VCaP (cell line): ENCODE data around the gene SORCS3.

Source experiments
- H3K27ac ChIP-seq: fragments of 450-650 bp; 2 replicates; pipeline ENCODE4 v1.5.1; 2017
- TF ChIP-seq, protein P1 (sequence below): fragments of 450-650 bp; conservative IDR thresholded peaks from 2 replicates; pipeline ENCODE4 v1.5.1; 2017; ENCODE audit warnings: mild to moderate bottlenecking, moderate library complexity

The SORCS3 gene

DNA sequence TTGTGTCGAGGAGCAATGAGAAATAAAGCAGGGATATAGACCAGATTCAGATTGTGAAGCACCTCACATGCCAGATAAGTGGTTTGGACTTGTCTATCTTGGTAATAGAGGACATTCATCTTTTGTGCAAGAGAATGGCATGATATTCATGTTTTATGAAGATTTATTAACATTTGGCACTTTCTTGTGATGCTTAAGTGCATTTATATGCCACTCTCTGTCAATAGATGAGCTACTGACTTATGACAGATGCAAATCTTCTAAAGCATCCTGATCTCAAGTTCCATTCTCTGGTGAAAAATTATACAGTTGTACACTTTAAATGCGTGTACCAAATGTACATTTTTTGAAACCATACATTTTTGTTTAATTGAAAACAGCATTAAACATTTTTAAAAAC is 415.3 kb downstream of the SORCS3 start:
- TF ChIP-seq, protein P1, sequence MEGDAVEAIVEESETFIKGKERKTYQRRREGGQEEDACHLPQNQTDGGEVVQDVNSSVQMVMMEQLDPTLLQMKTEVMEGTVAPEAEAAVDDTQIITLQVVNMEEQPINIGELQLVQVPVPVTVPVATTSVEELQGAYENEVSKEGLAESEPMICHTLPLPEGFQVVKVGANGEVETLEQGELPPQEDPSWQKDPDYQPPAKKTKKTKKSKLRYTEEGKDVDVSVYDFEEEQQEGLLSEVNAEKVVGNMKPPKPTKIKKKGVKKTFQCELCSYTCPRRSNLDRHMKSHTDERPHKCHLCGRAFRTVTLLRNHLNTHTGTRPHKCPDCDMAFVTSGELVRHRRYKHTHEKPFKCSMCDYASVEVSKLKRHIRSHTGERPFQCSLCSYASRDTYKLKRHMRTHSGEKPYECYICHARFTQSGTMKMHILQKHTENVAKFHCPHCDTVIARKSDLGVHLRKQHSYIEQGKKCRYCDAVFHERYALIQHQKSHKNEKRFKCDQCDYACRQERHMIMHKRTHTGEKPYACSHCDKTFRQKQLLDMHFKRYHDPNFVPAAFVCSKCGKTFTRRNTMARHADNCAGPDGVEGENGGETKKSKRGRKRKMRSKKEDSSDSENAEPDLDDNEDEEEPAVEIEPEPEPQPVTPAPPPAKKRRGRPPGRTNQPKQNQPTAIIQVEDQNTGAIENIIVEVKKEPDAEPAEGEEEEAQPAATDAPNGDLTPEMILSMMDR = no peak
- no peak overlapping the region for H3K27ac ChIP-seq

DNA sequence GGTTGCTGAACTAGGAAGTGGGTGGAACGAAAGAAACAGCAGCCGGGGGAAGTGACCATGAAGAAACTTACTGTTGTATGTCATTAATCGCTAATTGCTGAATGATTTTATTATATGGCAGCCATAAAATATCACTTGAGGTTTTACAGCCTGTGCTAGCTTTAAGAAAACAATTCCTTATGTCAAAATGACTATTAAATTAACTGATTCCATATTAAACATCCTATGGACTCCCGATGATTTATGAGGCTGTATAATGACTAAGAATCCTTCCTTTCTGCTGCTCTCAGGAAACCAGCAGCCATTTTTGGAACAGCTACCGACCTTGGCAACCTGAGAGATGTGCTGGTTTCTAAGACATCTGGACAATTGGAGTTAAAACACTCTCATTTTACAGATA is 421.9 kb downstream of the SORCS3 start:
- TF ChIP-seq, protein P1 = no peak
- no peak overlapping the region for H3K27ac ChIP-seq

DNA sequence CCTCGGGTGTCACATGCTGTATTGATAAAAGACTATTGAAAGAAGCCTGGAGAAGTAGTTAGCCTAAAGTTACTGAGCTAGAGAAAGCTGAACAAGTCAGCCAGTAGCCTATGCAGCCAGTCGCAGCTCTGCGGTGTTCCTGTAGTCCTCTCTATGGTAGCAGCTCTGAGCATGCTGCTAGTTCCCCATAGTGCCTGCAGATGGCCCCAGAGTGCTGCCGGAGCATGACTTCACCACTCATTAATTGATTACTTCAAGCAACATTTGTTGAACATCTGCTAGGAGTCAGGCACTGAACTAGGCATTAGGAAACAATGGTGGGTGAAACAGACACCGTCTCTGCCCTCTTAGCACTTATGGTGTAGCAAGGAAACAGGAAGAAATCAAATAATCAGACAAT is 422.7 kb downstream of the SORCS3 start:
- no peak overlapping the region for H3K27ac ChIP-seq
- TF ChIP-seq, protein P1 = peak; percentile 79

DNA sequence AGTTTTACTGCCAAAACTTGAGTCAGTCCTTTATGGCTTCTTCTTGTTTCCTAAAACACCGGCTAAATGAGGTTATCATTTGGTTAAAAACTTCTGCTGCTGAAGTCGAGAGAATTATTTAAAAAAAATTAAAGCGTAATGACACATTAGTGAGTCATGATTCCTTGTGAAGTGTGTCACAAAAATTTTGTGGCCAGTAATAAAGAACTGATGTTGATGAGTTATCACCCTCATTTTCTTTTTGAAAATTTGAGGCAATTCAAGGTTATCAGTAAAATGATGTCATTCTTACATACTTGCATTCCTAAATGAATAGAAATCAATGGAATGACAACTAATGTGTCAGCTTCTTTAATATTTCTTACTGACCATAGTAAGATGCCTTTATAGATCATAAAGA is 427.4 kb downstream of the SORCS3 start:
- H3K27ac ChIP-seq = no peak overlapping the region
- TF ChIP-seq, protein P1 = no peak

DNA sequence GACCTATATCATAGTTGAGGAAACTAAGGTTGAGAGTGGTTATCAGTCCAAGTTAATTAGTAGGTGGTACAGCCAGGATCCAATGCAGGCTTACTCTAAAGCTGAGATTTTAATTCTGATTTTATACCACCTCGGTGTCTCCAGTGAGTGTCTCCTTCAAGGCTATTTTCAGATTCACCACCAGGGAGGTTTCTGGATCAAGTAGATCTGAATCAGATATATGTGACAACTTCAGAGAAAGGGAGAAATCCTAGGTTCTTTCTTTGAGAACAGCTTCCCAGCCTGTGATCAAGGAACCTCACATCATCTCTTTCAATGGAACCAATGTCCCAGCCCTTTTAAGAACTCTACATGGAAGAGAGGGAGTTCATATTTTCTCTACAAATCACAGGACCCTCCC is 429.2 kb downstream of the SORCS3 start:
- H3K27ac ChIP-seq = no peak overlapping the region

DNA sequence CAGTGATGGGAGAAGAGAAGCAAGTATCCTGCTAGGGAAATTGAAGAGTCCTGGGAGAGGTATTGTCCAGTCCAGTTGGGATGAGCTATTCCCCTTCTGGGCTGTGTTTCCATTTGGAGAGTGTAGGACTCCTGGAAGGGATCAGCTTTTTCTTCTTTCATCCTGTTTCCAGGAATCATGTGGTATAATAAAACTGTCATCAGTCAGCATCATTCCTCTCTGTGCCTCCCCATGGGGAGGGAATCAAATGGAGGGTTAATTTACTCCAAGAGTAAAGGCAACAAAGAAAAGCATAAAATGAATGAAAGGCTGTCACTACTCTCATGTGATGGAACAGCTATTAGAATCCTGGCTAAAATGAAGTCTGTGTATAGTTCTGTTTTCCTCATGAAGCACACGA is 429.9 kb downstream of the SORCS3 start:
- H3K27ac ChIP-seq = no peak overlapping the region
- TF ChIP-seq, protein P1 = no peak

More for the DNA sequence above, 429.2 kb downstream of the SORCS3 start:
- TF ChIP-seq, protein P1 = no peak

DNA sequence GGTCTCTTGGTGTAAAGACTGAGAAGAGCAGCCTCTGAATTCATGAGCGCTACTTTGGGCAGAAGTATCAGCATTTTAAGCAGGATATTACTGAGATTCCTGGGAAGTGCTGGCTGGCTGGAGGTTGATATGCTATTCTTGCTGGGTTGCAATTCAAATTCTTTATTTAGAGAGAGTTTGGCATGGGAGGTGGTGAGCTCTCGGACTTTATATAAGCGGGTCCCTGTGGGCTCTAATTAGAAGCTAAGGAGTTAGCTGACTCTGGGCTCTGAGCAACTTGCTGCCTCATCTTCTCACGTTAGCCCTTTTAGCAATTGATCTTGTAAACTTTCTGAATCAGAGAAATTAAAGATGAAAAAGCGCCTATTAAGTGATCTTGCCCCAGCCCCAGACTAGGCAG is 430.9 kb downstream of the SORCS3 start:
- TF ChIP-seq, protein P1 = no peak
- H3K27ac ChIP-seq = no peak overlapping the region

DNA sequence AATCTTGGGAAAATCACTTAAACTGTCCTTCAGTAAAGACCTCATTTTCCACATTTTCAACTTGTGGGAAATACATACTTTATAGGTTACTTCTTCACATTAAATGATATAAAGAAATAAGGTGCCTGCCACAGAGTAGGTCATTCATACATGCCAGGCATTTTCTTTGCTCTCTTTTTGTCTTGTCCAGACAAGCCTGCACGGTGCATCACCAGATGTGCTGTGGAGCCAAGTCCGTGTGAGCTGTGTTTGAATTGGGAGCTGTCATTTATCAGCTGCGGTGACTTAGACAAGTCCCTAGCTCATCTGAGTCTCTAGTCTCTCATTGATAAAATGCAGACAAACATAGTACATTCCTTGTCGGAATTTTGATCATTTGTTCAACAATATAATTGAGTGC is 432.9 kb downstream of the SORCS3 start:
- no peak overlapping the region for H3K27ac ChIP-seq
- TF ChIP-seq, protein P1 = no peak
